AG04449 (cell line): ENCODE data around the gene PDGFD.

Experiments
- CTCF ChIA-PET: fragments of 350-600 bp; formaldehyde crosslinking; extraction: SDS; loops from one replicate; lab custom pipeline; 2021; ENCODE audit warnings: antibody characterized with exemption; lab: Yijun Ruan, JAX
- POLR2A ChIA-PET: fragments of 400-600, 350-600 bp; formaldehyde crosslinking; extraction: SDS; loops from one replicate; lab custom pipeline; 2020; ENCODE audit warnings: antibody characterized with exemption, inconsistent platforms; lab: Yijun Ruan, JAX
- DNase-seq: peaks from one replicate; pipeline ENCODE4 v3.0.0-alpha.2; 2010; ENCODE audit warnings: low read depth, low spot score
- H3K4me3 ChIP-seq: 2 replicates; pipeline ENCODE4 v1.5.1; 2011; ENCODE audit warnings: low read depth, mild to moderate bottlenecking, control low read depth, low read length
- CTCF ChIP-seq: IDR thresholded peaks from one replicate; pipeline ENCODE4 v1.5.1; 2011; ENCODE audit warnings: mild to moderate bottlenecking, moderate library complexity, low read length, control low read depth, inconsistent platforms; ENCODE audit not compliant: insufficient read depth; ENCODE audit errors: missing control alignments

Gene PDGFD

GRCh38 chr11:103949781-103950180 is 214.2 kb downstream of the PDGFD start:
- no peak for DNase-seq
- H3K4me3 ChIP-seq: no peak overlapping the region
- no peak for TF ChIP-seq CTCF
- POLR2A ChIA-PET: no interaction called here
- CTCF ChIA-PET: no interaction called here

- DNase-seq: no peak
- POLR2A ChIA-PET: interaction anchor here (0.8 kb wide), 1 partner anchor 58 kb away, joined by 3 read pairs; no protein-coding TSS in a partner anchor
These were observed 215.7 kb downstream of the PDGFD start for GRCh38 chr11:103948187-103948763.

GRCh38 chr11:103947546-103947919 is 216.4 kb downstream of the PDGFD start:
- POLR2A ChIA-PET: no interaction called here
- H3K4me3 ChIP-seq: no peak overlapping the region
- TF ChIP-seq CTCF: no peak
- no peak for DNase-seq
- CTCF ChIA-PET: no interaction called here

More at GRCh38 chr11:103948187-103948763, 215.7 kb downstream of the PDGFD start:
- no peak overlapping the region for H3K4me3 ChIP-seq
- TF ChIP-seq CTCF: no peak
- CTCF ChIA-PET: no interaction called here

GRCh38 chr11:103946793-103947545 is 217.0 kb downstream of the PDGFD start:
- TF ChIP-seq CTCF: no peak
- CTCF ChIA-PET: no interaction called here
- no peak overlapping the region for H3K4me3 ChIP-seq
- POLR2A ChIA-PET: no interaction called here
- DNase-seq: no peak

GRCh38 chr11:103944251-103944940 is 219.6 kb downstream of the PDGFD start:
- ChIA-PET POLR2A (no interaction called here), CTCF (no interaction called here)
- DNase-seq: no peak
- no peak for TF ChIP-seq CTCF
- H3K4me3 ChIP-seq: no peak overlapping the region

- POLR2A ChIA-PET: no interaction called here
- no peak for TF ChIP-seq CTCF
- CTCF ChIA-PET: no interaction called here
- no peak for DNase-seq
- H3K4me3 ChIP-seq: no peak overlapping the region
These were observed 221.3 kb downstream of the PDGFD start for GRCh38 chr11:103942646-103943045.
